NCI-H2196 treated with DMSO at 0.1 percent for 48 hours (cell line): Measurements from ENCODE around the gene BTK.

Experiments
- DNase-seq: peaks from one replicate; lab custom pipeline; 2025; ENCODE audit not compliant: unreplicated experiment; lab: John Stamatoyannopoulos, UW

The BTK gene

DNA sequence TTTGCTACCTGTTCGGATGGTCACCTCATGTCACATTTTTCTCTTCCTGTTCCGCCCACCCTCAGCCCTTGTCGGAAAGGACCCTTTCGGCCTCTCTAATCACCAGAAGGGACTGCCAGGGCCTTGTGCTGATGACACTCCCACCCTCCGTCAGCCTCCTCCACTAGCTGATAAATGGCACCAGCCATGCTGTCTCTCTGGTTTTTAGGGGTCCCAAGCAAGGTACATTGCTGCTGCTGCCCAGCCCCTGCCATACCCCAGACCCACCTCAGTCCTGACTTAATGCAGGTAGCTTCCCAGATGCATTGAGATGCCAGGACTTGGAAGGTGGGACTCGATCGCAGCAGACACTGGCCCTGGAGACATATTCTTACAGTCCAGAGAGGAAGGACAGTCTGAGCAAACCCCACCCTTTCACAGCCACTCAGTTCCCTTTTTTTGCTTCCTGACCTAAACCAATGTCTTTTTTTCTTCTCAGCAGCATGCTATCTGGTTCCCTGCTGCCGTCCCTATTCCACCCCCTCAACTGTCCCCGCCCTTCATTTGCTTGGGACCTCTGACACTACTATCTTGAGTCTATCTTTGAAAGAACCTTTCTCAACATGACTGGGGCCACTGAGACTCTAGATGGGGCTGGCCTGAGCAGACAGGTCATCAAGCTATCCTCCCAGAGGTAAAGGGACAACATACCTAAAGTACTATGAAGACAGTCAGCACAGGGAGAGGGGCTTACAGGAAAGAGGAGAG, at the start of gene BTK:
Gene BTK (minus strand): TSS at position 397 of the 747 bp plus-strand sequence. CDS start 10,907 bp downstream, outside the sequence.
- no peak for DNase-seq

DNA sequence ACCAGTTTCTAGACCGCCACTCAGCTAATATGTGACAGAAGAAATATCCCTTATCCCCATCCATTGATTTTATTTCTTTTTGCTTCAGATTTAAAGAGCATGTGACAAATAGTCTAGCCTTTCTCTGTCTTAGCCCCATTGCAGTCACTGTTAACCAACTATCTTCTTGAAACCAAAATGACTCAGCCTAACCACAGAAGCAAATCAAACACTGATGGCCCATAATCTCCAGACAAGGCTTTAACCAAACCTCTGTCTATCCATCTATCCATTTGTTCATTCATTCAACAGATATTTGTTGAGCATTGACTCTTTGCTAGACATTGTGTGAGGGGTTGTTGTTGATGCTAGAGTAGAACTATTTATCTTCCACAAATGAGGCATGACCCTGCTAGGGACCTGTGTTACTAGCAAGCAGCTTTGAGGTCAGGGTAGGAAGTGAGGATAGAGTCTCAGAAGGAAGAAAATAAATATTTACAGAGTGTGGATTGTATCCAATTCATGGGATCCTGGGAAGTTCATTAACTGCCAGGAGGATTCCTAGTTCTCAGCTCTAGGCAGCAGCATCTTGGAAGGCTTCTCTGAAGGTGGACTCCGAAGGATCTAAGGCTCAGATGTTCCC, 44.6 kb upstream of the BTK start:
- no peak for DNase-seq

DNA sequence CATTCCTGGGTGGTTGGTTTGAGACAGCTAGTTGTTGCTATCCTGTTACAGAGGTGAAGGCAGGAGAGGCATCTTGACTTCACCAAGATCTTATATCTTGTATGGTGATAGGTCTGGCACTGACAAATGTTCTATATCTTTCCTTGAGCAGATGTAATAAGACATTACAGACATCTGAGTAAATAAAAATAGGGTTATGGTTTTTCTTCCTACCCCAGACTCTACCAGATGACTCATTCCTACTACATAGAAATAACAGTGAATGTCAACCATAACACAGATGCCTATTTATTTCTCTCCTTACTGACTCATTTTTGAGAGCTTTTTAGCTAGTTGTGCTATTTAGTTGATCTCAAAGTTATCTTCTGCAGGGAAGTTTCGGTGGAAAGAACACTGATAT, 43.9 kb upstream of the BTK start:
- no peak for DNase-seq

DNA sequence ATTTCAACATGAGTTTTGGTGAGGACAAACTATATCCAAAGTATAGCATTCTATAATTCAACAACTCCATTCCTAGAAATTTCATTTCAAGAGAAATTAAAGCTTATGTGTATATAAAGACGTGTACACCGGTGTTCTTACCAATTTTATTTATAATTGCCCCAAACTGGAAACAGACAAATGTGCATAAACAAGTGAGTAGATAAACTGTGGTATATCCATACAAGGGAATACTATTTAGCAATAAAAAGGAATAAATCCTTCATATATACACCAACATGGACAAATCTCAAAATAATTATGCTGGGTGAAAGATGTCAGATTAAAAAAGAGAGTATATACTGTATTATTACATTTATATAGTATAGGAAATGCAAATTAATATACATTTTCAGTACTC, 42.0 kb upstream of the BTK start:
- no peak for DNase-seq

DNA sequence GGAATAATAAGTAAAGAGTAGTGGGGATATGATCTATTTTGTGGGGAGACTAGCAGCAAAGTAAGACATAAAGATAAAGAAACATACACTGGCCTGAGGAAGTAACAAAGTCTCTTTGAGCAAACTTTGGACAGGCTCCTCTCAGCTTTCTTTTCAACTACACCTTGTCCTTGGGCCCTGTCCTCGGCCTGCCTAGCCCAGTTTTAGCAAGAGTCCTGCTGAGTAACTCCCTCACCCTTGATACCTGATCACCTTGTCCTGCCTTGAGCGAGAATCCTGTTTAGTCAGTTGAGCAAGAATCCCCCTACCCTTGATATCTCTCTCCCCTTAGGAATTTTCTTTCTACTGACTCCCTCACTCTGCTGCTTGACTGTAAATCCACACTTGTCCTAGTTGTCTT, 33.5 kb upstream of the BTK start:
- DNase-seq: no peak

DNA sequence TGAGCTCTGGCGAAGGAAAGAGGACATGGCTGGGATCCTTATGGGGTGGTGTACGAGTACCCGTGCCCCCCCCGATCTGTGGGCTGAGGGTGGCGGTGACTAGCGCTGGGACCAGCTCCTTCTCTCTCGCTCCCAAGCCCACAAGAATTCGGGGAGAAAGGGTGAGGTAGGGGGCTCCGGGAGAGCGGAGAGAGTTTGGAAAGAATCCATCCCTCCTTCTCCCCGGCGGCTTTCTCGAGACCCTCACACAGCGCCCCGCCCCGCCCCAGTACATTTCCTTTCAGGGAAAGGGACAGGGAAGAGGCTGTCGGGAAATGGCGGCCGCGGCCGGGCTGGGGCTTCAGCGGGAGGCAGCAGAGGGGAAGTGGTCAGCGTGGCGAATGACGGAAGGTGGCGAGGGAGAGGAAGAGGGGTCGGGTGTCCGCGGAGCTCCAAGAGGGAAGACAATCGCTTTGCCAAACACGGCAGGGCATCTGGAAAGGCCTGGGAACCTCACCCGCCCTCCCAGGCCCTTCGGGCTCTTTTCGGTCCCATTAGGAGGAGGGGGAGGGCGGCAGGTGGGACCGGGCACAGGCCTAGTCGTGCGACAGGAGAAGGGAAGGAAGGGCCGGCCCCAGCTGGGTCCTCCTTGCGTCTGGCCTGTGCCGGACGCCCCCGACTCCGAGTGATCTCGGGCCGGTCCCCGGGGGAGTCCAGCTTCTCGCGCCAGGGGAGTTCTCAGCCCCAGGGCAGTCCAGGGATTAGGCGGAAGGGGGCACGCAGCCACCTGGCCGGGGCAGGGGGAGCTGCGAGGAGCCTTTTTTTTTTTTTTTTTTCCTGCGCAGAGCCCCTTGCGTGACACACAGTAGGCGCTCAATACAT, 32.2 kb upstream of the BTK start:
- DNase-seq: no peak

DNA sequence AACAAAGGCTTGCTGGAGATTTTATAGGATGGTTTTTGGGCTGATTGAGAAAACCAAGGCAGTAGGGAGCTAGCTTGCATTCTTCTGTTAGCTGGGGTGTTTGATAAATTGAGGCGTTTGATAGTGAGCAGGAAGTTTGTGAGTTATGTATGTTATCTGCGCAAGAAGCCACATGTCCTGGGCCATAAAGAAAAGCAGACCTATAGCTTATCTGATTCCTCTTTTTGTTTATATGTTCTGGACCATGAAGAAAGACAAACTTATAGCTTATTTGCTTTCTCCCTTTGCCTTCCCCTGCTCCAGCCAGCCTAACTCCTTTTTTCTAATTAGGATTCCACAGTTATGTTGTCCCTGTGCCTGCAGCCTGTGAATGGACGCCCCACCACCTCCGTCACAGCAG, 31.2 kb upstream of the BTK start:
- no peak for DNase-seq

DNA sequence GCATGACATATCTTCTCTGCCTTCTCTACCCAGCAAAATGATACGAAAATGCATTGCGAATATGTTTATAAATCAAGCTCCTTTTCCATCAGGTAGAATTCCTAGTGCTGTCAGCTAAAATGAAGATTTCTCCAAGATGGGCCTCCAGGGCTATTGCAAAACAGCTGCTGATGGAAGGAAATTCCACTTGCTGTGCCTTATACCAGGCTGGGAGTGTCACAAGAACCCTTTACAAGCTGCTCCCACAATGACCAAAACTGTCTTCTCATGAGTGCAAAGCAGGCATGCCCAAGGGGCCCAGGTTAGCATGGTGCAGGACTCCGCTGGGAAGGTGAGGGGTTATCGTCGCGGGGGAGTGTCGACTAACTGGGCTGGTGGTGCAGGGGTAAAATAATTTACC, 30.7 kb upstream of the BTK start:
- DNase-seq: no peak

DNA sequence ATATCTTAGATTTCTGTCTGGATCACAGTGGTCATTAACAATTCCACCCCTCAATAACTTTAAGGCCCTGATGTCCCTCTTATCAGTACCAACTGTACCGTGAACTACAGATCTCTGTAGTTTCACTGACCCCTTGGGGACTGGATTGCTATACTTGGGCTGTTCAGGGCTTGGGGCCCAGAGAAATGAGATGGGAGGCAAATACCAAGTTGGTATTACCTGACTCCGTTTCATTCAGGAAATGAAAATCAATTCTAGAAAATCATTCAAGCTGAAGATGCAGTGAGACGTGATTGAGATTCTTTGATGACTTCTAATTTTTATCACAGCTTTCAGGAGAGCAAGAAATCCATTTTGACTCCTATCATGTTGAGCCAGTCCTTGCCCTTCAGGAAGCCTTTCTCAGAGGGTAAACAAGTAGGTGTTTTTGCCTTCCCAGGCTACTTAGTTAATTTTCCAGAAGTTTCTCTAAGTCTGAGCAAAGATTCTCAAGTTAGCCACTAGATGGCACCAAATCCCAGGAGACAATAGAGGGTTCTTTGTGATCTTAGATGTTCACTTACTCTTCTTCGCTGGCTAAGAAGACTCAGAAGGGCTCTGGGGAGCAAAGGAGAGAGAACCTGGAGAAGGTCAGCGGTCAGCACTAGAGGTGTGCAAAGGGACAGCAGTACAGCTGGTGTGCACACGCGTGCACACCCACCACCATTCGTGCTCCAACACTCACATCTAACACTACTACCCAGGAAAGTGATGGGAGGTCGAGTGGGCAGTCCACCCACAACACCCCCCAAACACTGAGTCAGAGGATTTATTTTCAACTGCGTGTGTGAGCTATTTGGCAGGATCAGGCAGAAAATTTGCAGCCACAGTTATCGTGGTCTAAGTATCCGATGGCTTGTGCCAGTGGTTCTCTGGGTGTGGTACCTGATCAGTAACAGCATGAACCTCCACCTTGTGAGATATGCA, 29.5 kb upstream of the BTK start:
- no peak for DNase-seq

DNA sequence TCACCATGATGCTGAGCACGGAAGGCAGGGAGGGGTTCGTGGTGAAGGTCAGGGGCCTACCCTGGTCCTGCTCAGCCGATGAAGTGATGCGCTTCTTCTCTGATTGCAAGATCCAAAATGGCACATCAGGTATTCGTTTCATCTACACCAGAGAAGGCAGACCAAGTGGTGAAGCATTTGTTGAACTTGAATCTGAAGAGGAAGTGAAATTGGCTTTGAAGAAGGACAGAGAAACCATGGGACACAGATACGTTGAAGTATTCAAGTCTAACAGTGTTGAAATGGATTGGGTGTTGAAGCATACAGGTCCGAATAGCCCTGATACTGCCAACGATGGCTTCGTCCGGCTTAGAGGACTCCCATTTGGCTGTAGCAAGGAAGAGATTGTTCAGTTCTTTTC, 26.0 kb upstream of the BTK start:
- DNase-seq: no peak

DNA sequence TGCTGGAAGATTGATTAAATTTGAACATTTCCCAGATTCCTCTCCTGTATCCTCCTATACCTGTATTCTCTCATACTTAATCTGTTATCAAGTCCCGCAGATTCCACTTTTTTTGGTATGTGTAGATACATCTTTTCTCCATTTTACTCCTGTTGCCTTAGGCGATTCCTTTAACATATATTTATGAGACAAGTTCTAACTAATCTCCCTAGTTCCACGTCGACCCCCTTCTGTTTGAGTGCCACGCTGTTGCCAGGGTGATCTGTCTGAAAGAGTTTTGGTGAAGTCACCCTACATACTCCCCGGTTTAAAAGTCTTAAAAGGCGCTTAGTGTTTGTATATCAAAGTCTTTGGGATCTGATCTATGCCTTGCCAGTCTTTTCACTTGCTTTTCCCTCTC, 24.5 kb upstream of the BTK start:
- no peak for DNase-seq

DNA sequence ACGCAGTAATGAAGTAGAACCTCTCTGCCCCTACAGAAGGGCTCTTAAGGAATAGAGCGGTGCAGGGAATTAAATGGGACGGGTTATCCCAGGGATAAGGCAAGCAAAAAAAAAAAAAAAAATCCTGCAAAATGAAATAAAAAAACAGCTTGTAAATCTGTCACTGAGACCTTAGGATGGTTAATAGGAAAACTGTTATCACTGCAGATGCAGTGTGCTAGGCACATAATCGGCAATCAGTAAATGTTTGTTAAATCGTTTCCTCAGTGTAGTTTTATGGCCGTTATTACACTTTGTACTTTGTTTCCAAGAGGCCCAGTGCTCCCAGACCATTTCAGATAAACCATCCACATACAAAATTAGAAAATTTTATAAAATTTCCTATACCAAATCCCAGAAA, 23.1 kb upstream of the BTK start:
- no peak for DNase-seq

DNA sequence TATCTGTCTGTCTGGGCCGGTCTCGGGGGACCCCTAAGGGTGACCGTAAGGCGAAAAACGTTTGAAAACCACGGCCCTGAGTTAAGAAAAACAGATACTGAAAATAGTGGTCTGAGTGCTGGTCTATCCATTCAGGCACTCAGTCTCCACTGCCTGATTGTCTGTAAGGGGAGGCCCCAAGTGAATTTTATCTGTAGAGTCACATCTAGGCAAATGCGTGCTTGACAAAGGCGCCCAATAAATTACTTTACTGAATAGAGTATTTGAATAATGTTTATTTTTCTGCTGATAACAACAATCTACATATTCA, 22.5 kb upstream of the BTK start:
- DNase-seq: no peak

DNA sequence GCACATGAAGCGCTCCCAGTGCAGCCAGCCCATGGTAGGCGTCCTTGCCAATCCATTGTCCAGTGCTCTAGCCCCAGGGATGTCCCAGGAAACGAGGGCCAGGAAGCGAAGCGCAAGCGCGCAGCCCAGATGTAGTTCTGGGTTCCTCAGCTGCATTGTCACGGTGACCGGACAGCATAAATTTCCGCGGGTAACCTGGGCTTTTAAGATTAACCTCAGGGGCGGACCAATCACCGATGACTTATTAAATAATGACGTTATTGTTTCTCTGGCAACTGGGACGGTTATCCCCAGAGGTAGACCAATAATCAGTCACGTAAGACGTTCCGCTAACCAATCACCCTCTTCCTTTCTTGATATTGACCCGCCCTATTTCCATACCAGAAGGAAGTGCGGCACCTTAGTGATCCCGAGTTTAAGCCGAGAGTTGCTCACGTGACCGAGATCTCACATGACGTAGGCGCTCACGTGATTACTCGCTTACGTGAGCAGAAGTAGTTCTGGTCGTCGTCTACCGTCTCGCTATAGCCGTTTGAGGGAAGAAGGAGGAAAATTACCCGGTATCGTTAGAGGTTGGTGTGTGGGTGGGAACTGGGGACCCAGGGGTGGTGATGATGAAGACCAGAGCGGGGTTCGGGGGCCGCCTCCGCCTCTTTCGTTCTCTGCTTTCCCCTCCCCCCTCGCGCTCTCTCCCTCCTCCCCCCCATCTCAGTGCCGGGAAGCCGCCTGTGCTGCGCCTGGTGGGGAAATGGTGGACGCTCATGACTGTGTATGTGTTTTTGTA, 21.9 kb upstream of the BTK start, which contains the start of the genes GLA and HNRNPH2:
Gene GLA (minus strand): TSS at position 178 of the 784 bp plus-strand sequence. CDS start 22 bp downstream, at position 156.
Gene HNRNPH2 (plus strand): TSS at position 475 of the 784 bp plus-strand sequence. CDS start 3,767 bp downstream, outside the sequence.
- DNase-seq: peak; percentile 86

DNA sequence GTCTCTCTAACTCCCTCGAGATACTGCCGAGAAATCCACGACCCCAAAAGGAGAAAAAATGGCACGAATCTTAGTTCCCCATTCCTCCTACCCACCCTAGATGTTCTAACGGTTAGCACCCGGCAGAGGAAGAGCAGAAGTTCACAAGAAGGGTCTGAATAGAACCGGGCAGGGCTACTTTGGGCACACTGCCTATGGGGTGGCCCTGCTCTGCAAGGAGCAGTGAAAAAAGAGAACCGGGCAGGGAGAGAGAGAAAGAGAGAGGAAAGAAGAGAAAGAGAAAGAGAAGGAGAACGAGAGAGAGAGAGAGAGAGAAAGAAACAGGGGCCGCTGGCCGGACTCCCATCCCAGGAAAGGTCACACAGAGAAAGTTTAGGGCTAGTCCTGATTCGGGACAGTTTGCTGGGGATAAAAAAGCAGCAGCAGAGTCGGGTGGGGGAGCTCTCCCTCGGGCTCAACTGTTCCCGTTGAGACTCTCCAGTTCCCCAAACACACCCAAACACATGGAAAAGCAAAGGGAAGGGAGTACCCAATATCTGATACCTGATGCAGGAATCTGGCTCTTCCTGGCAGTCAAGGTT, 21.3 kb upstream of the BTK start:
- DNase-seq: no peak

DNA sequence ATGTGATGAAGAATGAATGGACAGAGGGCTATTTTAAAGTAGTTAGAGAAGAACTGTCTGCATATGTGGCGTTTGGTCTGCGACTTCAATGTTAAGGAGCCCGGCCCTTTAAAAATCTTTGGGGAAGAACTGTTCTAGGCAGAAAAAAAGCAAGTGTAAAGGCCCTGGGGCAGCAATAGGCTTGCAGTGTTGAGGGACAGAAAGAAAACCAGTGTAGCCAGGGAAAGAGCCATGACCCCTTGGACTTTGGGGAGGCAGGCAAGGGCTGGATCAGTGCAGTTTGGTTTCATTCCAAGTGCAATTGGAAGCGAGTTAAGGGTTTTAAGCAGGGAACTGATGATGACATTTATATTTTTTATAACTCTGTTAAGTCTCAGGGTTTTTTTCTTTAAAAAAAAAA, 13.8 kb upstream of the BTK start:
- DNase-seq: no peak

DNA sequence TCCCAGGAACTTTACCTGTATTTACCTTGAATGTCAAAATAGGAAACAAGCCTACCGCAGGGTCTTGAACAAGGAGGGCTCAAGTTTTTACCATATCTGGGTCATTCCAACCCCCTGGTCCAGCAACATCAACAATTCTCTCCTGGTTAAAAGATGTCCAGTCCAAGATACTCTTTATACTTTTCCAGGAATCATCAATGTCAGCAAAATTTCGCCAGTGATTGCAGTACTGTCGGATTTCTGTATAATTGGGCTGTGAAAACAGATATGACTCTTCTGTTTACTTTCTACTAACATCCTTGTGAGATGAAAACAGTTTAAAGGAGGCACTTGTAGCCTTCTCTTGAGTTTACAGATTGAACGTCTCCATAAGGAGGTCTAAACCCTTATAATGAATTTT, 12.7 kb upstream of the BTK start:
- no peak for DNase-seq

DNA sequence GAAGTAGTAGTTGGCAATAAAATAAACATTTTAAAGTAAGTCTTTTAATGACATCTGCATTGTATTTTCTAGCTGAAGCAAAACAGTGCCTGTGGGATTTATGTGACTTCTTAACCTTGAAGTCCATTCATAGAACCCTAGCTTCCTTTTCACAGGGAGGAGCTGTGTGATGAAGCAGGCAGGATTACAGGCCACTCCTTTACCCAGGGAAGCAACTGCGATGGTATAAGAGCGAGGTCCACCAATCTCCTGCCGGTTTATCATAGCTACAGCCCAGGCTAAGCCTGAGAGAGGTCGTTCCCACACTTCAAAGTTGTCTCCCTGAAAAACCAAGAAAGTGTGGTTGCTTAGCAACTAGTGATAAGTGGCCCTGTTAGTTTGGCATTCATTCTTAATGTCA, 11.8 kb upstream of the BTK start:
- DNase-seq: no peak

DNA sequence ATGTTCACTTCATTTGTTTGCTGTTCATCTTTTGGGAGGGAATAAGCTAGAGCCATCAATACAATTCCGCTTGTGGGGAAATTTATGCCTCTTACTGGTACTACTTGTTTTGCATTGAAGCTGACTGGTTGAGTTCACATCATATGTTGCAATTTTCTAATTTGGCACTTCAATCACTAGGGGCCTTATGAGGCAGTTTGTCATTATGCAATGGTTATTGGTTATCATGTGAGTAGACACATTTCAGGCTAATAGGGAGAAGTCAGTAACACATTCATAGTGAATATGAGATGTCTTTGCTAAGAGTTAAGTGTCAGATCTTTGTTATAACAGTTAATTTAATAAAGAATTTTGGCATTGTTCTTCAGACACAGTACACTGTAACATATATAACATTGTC, 9.8 kb upstream of the BTK start:
- DNase-seq: no peak

DNA sequence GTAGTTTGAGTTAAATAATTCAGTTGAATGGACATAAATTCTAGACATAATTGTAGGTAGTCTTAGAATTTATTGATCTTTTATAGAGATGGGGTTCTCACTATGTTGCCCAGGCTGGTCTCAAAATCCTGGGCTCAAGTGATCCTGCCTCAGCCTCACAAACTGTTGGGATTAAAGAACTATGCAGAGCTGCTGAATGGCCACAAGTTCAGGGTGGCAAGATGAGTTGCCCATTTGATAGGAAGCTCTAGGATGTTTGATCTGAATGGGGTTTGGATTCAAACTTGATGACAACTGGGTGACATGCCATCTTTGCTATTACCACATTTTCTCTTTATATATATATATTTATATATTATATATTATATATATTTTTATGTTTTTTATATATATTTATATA, 8.4 kb upstream of the BTK start:
- no peak for DNase-seq
